ENCODE results near the gene PPIP5K1.

The PPIP5K1 gene

GRCh38 chr15:43519196-43519595, 70.8 kb downstream of the PPIP5K1 start:
- no peak for DNase-seq (ENCODE audit: low read depth in 2 of 2, low spot score in 1 of 2)

DNA sequence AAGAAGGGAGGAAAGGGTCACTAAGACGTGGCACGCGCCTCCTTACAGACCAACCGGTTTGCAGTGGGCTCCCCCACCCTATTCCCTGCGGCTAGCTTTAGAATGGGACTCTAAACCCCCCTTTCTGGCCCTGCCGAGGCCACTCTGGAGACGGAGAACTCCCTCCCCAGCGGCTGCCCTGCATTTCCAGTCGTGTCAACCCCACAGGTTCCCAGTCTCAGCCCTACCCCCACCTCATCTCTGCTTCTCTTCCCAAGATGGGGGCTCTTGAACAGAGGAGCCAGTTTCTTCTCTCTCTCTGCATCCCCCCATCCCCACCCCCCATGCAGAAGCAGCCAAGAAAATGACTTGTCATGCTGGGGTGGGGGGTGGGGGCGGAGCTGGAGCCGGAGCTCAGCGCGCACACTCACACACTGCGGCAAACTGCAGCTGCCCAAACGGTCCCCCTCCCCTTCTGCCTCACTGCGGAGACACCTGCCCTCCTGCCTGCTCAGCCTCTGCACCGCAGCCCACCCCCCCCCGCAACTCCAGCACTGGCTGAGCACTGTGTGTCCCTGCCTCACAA, 71.7 kb downstream of the PPIP5K1 start:
- DNase-seq (ENCODE audit: low read depth in 2 of 2, low spot score in 1 of 2): no peak

DNA sequence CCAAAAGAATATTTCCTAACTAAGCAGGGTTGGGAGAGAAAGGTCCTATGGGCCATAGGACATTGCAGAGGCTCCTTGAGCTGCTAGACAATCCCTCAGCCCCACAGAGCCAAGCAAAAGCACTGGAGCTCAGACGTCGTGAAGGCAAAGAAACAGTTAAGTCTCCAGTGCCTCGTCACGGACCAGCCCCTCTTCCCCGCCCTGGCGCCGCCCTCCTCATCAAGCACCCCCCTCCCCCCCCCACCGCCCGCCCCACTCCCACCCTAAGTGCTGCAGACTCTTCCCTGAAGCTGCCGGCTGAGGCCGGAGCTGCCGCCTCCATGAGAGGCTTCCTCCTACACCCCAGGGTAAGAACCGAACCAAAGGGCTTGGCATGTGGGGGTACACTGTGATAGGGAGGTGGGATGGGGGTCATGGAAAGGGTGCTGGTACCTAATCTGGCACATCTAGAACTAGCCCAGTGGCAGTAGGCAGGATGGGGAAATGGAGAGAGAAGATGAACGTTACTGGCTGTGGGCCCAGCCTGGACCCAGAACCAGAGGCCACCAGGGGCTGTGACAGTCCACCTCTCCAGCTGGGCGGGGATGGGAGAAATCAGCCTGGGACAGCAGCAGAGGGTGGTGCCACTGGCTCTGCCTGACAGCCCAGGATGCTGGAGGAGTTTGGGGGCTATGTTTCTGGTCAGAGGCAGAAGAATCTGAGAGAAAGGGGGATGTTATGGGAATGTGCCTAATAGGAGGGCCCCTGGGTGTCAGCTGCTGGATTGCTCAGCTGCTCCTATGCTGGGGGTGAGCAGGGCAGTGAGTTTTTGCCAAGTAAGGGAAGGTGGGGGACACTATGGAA, 72.4 kb downstream of the PPIP5K1 start, which contains the start of gene MAP1A:
TSS of gene MAP1A (plus strand) at position 255 of the 843 bp plus-strand sequence. CDS start 3,866 bp downstream, outside the sequence.
- DNase-seq (ENCODE audit: low read depth in 2 of 2, low spot score in 1 of 2): no peak

- no peak for DNase-seq (ENCODE audit: low read depth in 2 of 2, low spot score in 1 of 2)
Observed at GRCh38 chr15:43516801-43517353, 73.1 kb downstream of the PPIP5K1 start.

- no peak for DNase-seq (ENCODE audit: low read depth in 2 of 2, low spot score in 1 of 2)
Observed at GRCh38 chr15:43516185-43516584, 73.8 kb downstream of the PPIP5K1 start.

- DNase-seq (ENCODE audit: low read depth in 2 of 2, low spot score in 1 of 2): no peak
Observed at GRCh38 chr15:43515741-43516140, 74.3 kb downstream of the PPIP5K1 start.

DNA sequence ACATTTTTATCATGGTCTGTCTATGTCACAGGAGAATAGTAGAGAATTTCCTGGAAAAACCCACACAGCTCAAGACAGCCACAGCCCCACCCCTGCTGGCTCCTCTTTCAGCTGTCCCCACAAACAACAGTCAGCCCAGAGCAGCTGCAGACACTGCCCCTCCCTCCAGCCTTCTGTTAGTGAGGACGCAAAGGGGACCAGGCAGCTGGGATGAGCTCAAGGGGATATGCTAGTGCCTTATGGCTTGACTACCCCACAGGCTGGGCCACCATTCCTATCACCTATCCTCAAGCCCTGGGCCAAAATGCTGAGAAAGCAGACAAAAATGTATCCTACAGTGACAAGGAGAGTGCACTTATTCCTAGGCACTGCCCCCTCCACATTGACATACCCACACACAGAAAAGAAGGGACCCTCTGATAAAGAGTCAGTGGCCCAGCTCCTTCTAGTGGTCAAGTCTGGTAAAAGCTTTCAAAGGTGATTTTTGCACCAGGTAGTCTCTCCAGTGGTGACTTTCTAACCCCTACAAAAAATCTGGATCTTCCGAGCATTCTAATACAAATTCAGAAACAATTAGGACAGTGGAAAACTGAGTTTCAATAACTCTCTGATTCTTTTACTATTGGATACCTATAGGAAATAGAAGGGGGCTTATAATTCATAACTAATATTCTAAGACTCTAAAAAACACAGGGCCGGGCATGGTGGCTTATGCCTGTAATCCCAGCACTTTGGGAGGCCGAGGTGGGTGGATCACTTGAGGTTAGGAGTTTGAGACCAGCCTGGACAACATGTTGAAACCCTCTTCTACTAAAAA, 75.6 kb downstream of the PPIP5K1 start:
- peak in 1 of 2 donors; percentile 10 for DNase-seq (ENCODE audit: low read depth in 2 of 2, low spot score in 1 of 2)

DNA sequence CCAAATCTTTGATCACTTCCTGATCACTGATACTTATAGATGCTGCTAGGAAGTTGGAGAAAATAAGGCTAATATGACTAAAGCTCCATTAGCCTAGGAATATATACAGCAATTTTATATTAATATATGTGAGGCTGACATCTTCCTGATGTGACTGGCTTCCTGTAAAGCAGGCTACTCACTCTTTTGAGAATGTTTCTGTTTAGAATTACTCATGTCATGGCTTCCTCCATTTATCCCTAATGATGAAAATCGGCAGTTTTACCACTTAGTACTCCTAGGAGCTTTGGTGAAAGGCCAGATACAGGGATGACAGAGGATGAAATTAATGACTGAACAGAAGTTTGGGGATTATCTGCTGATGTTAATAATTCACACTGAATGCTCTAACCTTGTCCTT, 76.5 kb downstream of the PPIP5K1 start:
- no peak for DNase-seq (ENCODE audit: low read depth in 2 of 2, low spot score in 1 of 2)

DNA sequence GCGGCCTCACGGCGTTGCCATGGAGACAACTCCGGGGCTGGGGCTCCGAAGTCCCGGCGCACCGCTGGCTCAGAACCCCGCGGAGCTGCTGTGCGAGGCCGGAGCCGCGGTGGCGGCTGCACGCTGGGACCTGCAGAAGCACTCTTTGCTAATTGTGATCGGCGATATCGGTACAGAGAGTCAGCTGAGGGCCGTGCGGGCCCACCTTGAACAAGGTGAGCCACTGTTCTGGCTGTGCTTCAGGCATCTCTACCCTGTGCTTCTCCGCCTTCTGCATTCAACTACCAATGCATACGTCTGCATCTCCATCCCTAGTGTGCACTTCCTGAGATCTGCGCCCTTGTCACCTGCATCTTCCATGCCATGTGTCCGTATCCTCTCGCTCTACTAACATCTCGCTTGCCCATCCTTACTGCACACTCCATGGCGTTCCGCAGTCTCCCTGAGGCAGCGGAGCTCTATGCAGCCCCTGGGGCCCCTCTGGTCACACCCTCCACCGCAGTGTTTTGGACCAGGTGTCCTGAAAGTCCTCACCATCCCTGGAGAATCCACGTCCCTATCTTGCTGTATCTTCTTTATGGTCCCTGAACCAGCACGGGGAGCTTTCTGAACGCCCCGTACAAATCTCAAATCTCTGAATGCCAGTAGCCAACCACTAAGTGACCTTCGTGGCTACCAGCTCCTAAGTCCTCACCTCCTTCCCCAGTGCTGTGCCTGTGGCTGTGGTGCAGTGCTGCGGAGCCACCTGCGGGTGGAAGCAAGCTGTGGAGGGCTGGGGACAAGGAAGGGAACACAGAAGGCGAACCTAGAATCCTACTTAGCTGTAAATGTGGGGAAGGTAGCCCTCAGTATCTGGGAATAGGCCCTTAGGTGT, 78.8 kb downstream of the PPIP5K1 start:
- DNase-seq (ENCODE audit: low read depth in 2 of 2, low spot score in 1 of 2): no peak

GRCh38 chr15:43510200-43511011, 79.6 kb downstream of the PPIP5K1 start:
- peak; percentile 87 to 92 for DNase-seq (ENCODE audit: low read depth in 2 of 2, low spot score in 1 of 2)

GRCh38 chr15:43509660-43510199, 80.3 kb downstream of the PPIP5K1 start:
- no peak for DNase-seq (ENCODE audit: low read depth in 2 of 2, low spot score in 1 of 2)

DNA sequence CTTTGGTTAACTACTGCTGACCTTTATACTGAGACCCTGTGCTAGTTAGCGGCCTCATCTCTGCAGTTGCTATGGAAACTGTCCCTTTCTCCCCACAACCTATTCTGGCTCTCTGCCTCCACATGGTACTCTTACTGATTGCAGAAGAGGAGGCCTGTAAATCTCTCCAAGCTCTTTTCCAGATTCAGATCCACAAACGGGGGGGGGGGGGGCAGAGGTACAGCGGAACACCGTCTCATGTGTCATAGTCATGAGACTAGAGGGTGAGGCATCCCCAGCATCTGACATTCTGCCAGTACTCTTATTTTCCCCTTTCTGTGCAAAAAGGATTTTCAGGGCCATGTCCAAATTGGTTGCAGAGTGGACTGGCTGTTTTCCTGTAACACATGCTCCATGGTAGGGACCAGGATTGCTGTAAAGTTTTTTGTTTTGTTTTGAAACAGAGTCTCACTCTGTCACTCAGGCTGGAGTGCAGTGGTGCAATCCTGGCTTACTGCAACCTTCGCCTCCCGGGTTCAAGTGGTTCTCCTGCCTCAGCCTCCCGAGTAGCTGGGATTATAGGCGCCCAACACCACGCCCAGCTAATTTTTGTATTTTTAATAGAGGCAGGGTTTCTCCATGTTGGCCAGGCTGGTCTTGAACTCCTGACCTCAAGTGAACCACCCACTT, 80.9 kb downstream of the PPIP5K1 start:
- DNase-seq (ENCODE audit: low read depth in 2 of 2, low spot score in 1 of 2): no peak

- DNase-seq (ENCODE audit: low read depth in 2 of 2, low spot score in 1 of 2): no peak
Observed at GRCh38 chr15:43508421-43508820, 81.6 kb downstream of the PPIP5K1 start.

- DNase-seq (ENCODE audit: low read depth in 2 of 2, low spot score in 1 of 2): no peak
Observed at GRCh38 chr15:43505738-43506137, 84.3 kb downstream of the PPIP5K1 start.

DNA sequence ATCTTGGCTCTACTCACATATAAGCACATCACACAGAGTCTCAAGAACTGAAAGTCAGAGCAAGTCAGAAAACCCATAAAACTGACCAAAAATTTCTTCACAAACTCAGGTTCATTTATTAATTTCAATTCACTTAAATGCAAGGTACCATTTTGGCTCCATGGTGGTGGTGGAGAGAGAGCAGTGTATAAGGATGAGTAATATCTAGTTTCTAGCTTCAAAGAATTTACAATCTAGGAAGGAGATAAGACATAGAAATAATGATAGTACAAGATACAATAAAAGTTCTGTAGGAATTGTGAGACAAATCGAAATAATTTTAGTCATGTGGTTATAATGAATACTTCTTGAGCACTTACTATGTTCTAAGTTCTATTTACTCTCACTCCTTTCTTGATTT, 90.4 kb downstream of the PPIP5K1 start:
- DNase-seq (ENCODE audit: low read depth in 2 of 2, low spot score in 1 of 2): no peak

DNA sequence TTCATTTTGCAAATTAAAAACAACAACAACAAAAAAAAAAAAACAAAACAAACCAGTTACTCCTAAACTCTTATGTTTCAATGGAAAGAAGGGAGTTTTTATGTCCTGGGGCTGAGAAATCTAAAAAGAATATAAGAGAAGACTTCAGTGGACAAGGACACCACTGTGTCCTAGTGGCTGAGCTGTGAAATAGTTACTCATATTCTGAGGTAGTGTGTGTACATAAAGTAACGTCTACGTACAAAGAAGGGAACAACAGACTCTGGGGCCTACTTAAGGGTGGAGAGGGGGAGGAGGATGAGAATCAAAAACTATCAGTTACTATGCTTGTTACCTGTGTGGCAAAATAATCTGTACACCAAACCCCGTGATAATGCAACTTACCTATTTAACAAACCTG, 91.0 kb downstream of the PPIP5K1 start:
- no peak for DNase-seq (ENCODE audit: low read depth in 2 of 2, low spot score in 1 of 2)

DNA sequence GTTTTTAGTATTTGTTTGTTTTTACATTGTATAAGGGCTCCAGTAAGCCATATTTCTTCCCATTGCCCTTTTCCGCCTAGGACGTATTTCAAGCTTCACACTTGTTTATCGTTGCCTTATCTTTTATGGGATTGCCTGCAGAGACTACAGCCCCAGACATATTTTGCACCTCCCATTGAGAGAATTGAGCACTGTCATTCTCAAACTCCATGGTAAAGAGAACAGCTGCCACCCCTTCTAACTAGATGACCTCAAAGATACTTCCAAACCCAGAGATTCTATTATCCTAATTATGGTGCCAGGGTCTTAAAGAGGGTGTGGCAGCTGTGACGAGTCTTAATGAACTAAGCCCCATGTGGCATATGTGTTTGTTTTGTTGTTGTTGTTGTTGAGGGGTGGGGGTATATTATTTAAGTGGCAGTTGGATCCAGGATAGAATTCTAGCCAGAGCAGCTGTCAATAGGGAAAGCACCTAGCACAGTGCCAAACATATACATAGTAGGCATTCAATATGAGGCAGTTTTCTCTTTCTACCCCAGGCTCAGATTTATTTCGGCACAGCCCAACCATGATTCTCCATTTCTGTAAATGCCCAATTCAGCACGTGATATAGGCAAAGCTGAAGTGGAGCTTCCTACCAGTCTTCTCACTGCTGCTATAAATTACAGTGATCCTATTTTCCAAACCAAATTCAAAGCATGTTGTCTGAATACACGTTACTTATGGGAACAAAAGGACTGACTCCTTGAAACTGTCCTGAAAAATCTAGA, 96.1 kb downstream of the PPIP5K1 start:
- DNase-seq (ENCODE audit: low read depth in 2 of 2, low spot score in 1 of 2): no peak

All from stimulated activated CD8-positive, alpha-beta memory T cell treated with anti-CD3 and anti-CD28 coated beads, Interleukin-4, amount 100 ng/mL, for 1 hour (primary cell).